Heart right ventricle (tissue), 16 donors: Measurements from ENCODE around the gene C15orf39. TPM values are rescaled to one million over a fixed set of nuclear protein-coding genes. Genes with fewer than 3 reads are reported as not detected.

ENCODE experiments used
- ATAC-seq, 8 donors: fragments of 200-7000 bp; cut with Tn5 transposase; one replicate each; pipeline ENCODE4 v1.9.1; 2020; ENCODE audit warnings: mild to moderate bottlenecking in 8 of 8, moderate library complexity in 8 of 8, moderate number of reproducible peaks in 1 of 8
- DNase-seq, 2 donors: peaks; one replicate each; pipeline ENCODE4 v3.0.0-alpha.2; 2020
- H3K27ac ChIP-seq, 10 donors: fragments of 200-600 bp; sonication (generic) in 2 of 10; one replicate each; pipeline versions ENCODE4 v1.5.0 to v1.8.0; 2020 to 2022; ENCODE audit warnings: mild to moderate bottlenecking in 3 of 10
- H3K27me3 ChIP-seq, 7 donors: fragments of 200-600 bp; one replicate each; pipeline ENCODE4 v1.8.0; 2021 to 2022; ENCODE audit warnings: mild to moderate bottlenecking in 2 of 7
- H3K36me3 ChIP-seq, 9 donors: fragments of 200-600 bp; sonication (generic) in 1 of 9; one replicate each; pipeline versions ENCODE4 v1.5.0 to v1.8.0; 2020 to 2022; ENCODE audit warnings: mild to moderate bottlenecking in 2 of 9
- H3K4me1 ChIP-seq, 9 donors: fragments of 200-600 bp; sonication (generic) in 1 of 9; one replicate each; pipeline versions ENCODE4 v1.5.0 to v1.8.0; 2020 to 2022; ENCODE audit warnings: mild to moderate bottlenecking in 4 of 9
- H3K4me3 ChIP-seq, 10 donors: fragments of 200-600 bp; sonication (generic) in 2 of 10; one replicate each; pipeline versions ENCODE4 v1.5.0 to v1.8.0; 2020 to 2022; ENCODE audit warnings: mild to moderate bottlenecking in 7 of 10, moderate library complexity in 2 of 10
- H3K9me3 ChIP-seq, 11 donors: fragments of 200-600 bp in 10 of 11; sonication (generic) in 2 of 11; one replicate each; pipeline versions ENCODE4 v1.5.0 to v1.8.0; 2013 to 2022; ENCODE audit warnings: mild to moderate bottlenecking in 2 of 11, control low read depth in 1 of 11, moderate library complexity in 1 of 11
- CTCF ChIP-seq, 9 donors: fragments of 200-600 bp; sonication (generic) in 2 of 9; IDR thresholded peaks; one replicate each; pipeline versions ENCODE4 v1.5.0 to v1.8.0; 2021 to 2022; ENCODE audit warnings: antibody characterized with exemption in 9 of 9, mild to moderate bottlenecking in 5 of 9, moderate library complexity in 1 of 9
- WGBS, 2 donors: extraction: QIAGEN DNeasy Blood & Tissue Kit; methylation state at CpG; one replicate each; pipeline ENCODE4 v1.1.7; 2013; ENCODE audit warnings: inconsistent platforms in 1 of 2; 5-methylcytosine and 5-hydroxymethylcytosine counted together
- intact Hi-C, 10 donors: fragments of 100-400 bp; cut with DNase I; formaldehyde crosslinking; loops; one replicate each; pipeline versions ENCODE4 v1.11.1 to v1.14.2; 2022
- polyA plus RNA-seq, 2 donors: library from polyadenylated mRNA; stranded (reverse); fragments of 200-250 nt; gene quantifications; one replicate each; pipeline ENCODE4 v1.2.3, GENCODE V29; 2013
- total RNA-seq, 10 donors: library from RNA; stranded (reverse); fragmentation: NEBNext Ultra II Directional in 3 of 10; extraction: Animal tissue kit (Norgen Biotek cat#: 25700) in 3 of 10; gene quantifications; one replicate each; pipeline versions ENCODE4 v1.2.1 to v1.2.4, GENCODE V29; 2021 to 2023
- donor health status: Arrhythmogenic right ventricular cardiomyopathy.
- donor health status: ischemic (EF 13 %, LVEDD 7.1; RV severe dilation, severe dysfunction).
- donor health status: healthy with polysubstance abuse.
- donor health status: DM: no; HTN: yes; CAD: no.
- donor health status: DM: no; HTN: no; CAD: no.
- donor health status: ischemic (EF 25% LVEDD 6.9; RV normal size, moderate dysfunction).
- donor health status: ischemic (EF 25% LVEDD 5.7; RV mildly dilated, moderate dysfunction).
- donor health status: healthy.
- donor health status: DM: yes; HTN: yes; CAD: no.
- donor health status: Ischemic cardiomyopathy.
- donor health status: ischemic (EF 35%, LVEDD 5.7; RV mildly dilated, moderate dysfunction).
- donor health status: nonischemic (EF 11% LVEDD 7.7; RV severe dilation, severe dysfunction).
- donor health status: DM: yes; HTN: yes; CAD: no.
- donor health status: PGD.
- donor health status: ischemic (EF 29% LVEDD 5.4; RV normal size, mild dysfunction).
- donor health status: nonischemic (EF 23%, LVEDD 6.1; RV moderate dilation, normal function).

C15orf39 gene
- total and polyA plus RNA-seq, 12 donors: 6.9 to 23.7 (median 14.2) TPM

- no peak for TF ChIP-seq CTCF (IDR thresholded peaks at IDR 0.05)
- Histone ChIP-seq H3K27me3 (peaks cover 0 to 18% (median 0%) of the 10 kb centered on the region in 7 donors), H3K4me1 (peaks cover 15 to 51% (median 35%) of the 10 kb centered on the region in 9 donors), H3K36me3 (no peaks in the 10 kb centered on the region), H3K9me3 (no peaks in the 10 kb centered on the region), H3K27ac (peak overlapping the region in 3 of 10 donors; percentile 21 to 54 (median 43)), H3K4me3 (no peak overlapping the region)
- DNase-seq: no peak
- peak in 2 of 8 donors; percentile 15 to 29 for ATAC-seq
- WGBS, 2 donors: 70 to 75% methylated on average over 12 of the region's 12 CpGs
- intact Hi-C loops: loop anchor here in 1 of 10 donors (10.0 kb wide), 1 partner anchor 58 kb away; no protein-coding TSS in a partner anchor
Observed at GRCh38 chr15:75182187-75183131, 19.2 kb upstream of the C15orf39 start.

DNA sequence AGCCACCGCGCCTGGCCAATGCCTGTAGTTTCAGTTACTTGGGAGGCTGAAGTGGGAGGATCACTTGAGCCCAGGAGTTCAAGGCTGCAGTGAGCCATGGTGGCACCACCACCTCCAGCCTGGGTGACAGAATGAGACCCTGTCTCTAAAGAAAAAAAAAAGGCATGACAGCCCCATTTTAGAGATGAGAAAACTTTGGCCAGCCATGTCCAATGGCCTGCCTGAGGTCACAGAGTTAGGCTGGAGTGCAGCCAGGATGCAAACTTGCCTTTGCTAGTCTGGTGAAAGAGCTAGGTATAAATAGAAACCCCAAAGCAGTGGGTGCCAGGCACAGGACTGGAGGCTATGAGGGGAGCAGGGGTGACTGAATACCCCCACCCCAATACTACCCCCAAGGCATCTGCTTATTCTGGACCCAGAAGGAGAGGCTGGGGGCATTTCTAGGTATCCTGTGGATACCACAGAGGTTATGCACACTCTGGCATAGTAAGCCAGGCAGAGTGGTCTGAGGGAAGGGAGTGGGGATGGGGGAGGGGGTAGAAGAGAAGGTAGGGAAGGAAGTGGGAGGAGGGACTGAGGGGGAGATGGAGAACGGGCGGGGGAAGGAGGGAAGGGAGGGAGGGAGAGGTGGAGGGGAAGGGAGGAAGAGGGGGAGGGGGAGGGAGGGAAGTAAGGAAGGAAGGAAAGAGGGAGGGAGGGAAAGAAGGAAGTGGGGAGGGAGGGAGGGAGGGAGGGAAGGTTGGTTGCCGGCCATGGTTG lies 16.2 kb upstream of the C15orf39 start:
- Histone ChIP-seq H3K4me1 (peaks cover 0 to 22% (median 14%) of the 10 kb centered on the region in 9 donors), H3K9me3 (peaks cover 0 to 2% (median 0%) of the 10 kb centered on the region in 11 donors), H3K27ac (no peak overlapping the region), H3K4me3 (no peak overlapping the region), H3K27me3 (no peaks in the 10 kb centered on the region), H3K36me3 (no peaks in the 10 kb centered on the region)
- peak in 1 of 2 donors; percentile 40 for DNase-seq
- WGBS, 2 donors: 82 to 97% methylated on average over 3 to 5 of the region's 5 CpGs
- no peak for TF ChIP-seq CTCF (IDR thresholded peaks at IDR 0.05)
- ATAC-seq: peak in 1 of 8 donors; percentile 12
- intact Hi-C loops: loop anchor here in 1 of 10 donors (10.0 kb wide), 1 partner anchor 61 kb away; no protein-coding TSS in a partner anchor

GRCh38 chr15:75186044-75186443 lies 15.6 kb upstream of the C15orf39 start:
- ATAC-seq (no peak), DNase-seq (no peak)
- Histone ChIP-seq H3K27ac (no peak overlapping the region), H3K27me3 (no peaks in the 10 kb centered on the region), H3K9me3 (peaks cover 0 to 8% (median 0%) of the 10 kb centered on the region in 11 donors), H3K4me3 (no peak overlapping the region), H3K36me3 (no peaks in the 10 kb centered on the region), H3K4me1 (peaks cover 0 to 16% (median 9%) of the 10 kb centered on the region in 9 donors)
- 87 to 94% methylated on average over 4 of the region's 4 CpGs for WGBS, 2 donors
- intact Hi-C loops: loop anchor here in 1 of 10 donors (10.0 kb wide), 1 partner anchor 61 kb away; no protein-coding TSS in a partner anchor
- TF ChIP-seq CTCF (IDR thresholded peaks at IDR 0.05): no peak

DNA sequence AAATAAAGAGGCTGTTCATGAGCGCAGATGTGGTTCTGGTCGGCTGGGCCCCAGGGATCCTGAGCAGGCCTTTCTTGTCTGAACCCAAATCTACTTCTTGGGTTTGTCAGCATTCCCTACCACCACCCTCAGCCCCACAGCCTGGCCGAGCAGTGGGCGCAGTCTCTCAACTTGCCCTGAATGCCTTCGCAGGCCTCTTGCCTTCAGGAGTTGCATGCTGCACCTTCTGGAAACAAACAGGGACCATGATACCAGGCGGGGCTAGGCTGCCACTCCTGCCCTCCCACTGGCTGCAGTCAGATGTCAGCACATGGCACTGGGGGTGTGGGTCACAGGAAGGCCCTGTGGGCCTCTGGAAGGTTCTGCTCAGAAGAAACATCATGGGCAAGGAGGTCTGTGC lies 13.2 kb upstream of the C15orf39 start:
- H3K27me3 ChIP-seq: no peaks in the 10 kb centered on the region
- peaks cover 0 to 5% (median 0%) of the 10 kb centered on the region in 9 donors for H3K4me1 ChIP-seq
- no peak overlapping the region for H3K27ac ChIP-seq
- H3K9me3 ChIP-seq: peaks cover 0 to 8% (median 0%) of the 10 kb centered on the region in 11 donors
- H3K4me3 ChIP-seq: no peak overlapping the region
- ATAC-seq: no peak
- WGBS, 2 donors: 95% methylated on average over 6 of the region's 6 CpGs
- no peak for DNase-seq
- no peak for TF ChIP-seq CTCF (IDR thresholded peaks at IDR 0.05)
- intact Hi-C loops: loop anchor here in 1 of 10 donors (10.0 kb wide), 1 partner anchor 64 kb away; no protein-coding TSS in a partner anchor
- H3K36me3 ChIP-seq: no peaks in the 10 kb centered on the region
